ENCODE data around the gene EVA1C. TPM values are rescaled to one million over a fixed set of nuclear protein-coding genes. Genes with fewer than 3 reads are reported as not detected.
"Not testable (repeated sequence)": the region's sequence is repeated elsewhere in the genome, so short reads cannot be mapped to it uniquely, and the experiment has no call there.

Gene EVA1C
- total RNA-seq, 1 donor from 2014 or later, result 1.0 TPM

DNA sequence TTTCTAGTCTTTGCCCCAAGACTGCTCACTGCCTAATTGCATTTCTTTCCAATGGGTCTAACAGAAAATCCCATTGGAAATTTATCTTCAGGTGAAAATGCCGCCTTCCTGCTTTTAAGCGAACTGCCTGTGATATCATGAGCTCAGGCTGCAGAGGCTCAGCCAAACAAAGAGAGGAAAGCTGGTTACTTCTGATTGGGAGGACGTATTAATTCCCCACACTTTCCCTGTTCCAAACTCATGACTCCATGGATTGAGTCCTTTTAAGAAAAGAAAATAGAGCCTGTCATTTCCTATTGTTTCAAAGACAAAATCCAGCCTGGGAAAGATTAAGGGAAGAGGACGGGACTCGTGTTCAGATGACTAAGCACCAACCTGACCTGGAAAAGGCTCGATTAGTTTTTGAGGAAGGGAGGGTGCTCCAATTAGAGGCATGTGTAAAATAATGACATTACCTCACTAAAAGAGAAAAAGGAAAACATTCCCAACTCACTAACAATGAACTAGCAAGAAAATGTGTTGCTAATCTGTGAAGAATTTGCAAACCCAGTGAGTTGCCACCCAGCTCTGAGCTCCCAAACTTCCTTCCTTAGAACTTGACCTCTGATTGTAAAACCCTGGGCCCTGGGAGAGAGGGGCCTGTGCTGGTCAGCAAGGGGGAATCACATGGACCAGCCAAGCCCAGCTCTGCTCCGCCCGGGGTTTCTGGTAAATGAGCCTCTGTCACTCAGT is 111.6 kb downstream of the EVA1C start:
- peak; percentile 13 for DNase-seq (ENCODE audit: low read depth)

DNA sequence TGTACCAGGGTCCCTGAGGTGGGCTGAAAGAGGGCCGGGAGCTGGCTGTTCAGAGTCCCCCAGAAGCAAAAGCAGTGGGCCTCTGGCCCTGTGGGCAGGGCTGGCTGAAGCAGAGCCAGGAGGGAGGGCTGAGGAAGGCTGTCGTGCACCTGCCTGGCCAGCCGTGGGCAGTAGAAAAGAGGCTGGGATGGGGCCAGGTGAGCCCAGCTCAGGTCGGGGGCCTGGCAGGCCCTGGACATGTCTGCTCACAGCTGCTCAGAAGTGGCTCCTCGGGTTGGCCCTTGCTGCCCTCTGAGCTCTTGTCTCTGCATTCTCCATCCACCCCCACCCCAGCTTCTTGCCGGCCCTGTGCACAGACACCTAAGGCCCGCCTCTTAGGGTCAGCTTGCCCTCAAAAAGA is 112.8 kb downstream of the EVA1C start:
- DNase-seq (ENCODE audit: low read depth), result no peak

DNA sequence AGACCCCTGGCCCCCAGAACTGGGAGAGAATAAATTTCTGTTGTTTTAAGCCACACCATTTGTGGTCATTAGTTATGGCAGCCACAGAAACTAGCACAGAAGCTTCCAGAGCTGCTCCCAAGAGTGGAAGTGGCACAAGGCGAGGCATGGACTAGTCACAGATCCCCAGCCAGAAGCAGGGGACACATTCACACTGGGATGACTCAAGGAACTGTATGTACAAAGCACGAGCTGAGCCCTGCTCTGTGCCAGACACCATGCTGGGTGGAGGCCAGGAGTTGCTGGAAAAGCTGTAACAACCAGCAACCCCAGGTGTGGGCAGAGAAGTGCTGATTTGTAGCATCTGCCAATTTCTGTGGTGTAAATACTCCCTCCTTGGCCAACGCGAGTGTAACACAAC is 117.2 kb downstream of the EVA1C start:
- no peak for DNase-seq (ENCODE audit: low read depth)

DNA sequence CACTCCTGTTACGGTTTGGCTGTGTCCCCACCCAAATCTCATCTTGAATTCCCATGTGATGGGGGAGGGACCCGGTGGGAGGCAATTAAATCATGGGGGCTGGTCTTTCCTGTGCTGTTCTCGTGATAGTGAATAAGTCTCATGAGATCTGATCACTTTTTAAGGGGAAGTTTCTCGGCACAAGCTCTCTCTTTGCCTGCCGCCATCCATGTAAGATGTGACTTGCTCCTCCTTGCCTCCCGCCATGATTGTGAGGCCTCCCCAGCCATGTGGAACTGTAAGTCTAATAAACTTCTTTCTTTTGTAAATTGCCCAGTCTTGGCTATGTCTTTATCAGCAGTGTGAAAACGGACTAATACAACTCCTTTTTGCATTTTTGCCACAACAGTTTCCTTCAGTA is 118.3 kb downstream of the EVA1C start:
- DNase-seq (ENCODE audit: low read depth), result not testable (repeated sequence)

DNA sequence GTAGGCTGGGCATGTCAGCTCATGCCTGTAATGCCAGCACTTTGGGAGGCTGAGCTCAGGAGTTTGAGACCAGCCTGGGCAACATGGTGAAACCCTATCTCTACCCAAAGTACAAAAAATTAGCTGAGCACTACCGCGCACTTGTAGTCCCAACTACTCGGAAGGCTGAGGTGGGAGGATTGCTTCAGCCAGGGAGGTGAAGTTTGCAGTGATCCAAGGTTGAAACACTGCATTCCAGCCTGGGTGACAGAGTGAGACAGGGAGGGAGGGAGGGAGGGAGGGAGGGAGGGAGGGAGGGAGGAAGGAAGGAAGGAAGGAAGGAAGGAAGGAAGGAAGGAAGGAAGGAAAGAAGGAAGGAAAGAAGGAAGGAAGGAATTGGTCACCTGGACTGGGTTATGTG is 119.1 kb downstream of the EVA1C start:
- DNase-seq (ENCODE audit: low read depth), result not testable (repeated sequence)

DNA sequence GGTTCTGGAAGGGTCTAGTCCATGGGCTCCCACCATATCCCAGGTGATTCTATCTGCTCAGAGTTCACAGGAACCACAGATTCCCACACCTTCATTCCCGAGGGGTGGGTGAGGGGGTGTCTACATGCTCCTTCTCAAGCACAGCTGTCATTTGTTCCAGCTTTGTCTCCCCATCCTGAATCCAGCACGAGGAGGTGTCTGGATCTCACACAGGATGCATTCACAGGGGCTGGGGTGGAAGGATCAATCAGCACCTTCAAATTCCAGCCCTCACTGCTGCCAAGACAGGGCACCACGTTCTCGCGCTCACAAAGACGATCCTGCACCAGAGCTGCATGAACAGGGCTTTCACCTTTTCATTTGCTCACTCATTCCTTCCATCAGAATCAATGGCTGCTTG is 120.1 kb downstream of the EVA1C start:
- DNase-seq (ENCODE audit: low read depth), result no peak

DNA sequence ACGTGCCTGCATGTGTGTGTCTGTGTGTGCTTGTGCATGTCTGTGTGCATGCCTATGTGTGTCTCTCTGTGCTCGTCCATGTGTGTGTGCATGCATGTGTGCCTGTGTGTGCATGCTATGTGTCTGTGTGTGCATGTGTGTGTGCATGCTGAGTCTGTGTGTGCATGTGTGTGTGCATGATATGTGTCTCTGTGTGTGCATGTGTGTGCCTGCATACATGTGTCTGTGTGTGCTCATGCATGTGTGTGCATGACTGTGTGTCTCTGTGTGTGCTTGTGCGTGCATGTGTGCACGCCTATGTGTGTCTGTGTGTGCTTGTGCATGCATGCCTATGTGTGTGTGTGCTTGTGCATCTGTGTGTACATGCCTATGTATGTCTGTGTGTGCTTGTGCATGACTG is 120.5 kb downstream of the EVA1C start:
- DNase-seq (ENCODE audit: low read depth), result no peak

DNA sequence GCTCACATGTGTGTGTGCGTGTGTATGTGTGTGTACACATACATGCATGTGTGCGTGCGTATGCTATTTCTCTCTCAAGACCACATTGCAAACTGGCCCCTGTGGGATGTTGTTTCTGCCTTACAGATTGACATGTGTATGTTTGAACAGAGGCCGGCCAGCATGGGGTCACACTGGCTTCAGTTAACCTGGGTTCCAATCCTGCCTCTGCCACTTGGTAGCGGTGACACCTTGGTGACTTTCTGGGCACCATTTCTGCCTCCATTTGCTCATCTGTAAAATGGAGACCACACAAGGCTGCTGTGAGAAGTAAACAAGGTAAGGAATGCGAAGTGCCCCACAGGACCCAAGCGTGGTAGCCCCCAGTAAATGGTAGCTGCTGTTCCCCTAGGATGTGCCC is 121.1 kb downstream of the EVA1C start:
- no peak for DNase-seq (ENCODE audit: low read depth)

DNA sequence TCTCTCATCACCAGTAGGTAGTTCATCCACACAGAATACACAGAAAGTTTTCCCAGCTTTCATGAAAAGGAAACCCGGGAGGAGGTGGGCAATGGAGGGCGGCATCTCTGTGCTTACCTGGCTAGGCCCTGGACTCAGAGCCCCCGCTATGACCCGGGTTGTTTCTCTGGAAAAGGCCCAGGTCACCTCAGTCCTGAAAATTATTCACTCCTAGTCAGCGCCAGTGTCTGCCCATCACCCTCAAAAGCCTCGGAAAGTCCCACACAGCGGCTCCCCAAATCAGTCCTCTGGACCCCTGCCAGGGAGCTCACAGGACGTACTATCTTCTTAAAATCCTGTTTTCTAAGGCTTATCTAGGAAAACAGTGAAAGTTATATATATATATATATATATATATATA is 121.6 kb downstream of the EVA1C start:
- no peak for DNase-seq (ENCODE audit: low read depth)

DNA sequence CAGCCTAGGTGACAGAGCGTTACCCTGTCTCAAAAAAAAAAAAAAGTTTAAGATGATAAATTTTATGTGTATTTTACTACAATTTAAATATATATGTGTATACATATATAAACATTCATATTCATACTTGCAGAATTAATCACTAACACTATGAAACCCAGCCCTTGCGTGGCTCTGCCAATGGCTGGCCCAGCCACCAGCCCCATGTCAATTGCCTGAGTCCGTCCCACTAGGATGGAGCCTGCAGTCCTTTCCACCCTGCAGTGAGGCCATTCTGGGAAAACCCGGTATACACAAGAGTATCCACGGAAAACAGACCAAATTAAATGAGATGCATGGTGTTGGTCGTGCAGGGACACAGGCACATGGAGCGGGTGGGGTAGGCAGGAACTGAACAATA is 123.1 kb downstream of the EVA1C start:
- DNase-seq (ENCODE audit: low read depth), result no peak

DNA sequence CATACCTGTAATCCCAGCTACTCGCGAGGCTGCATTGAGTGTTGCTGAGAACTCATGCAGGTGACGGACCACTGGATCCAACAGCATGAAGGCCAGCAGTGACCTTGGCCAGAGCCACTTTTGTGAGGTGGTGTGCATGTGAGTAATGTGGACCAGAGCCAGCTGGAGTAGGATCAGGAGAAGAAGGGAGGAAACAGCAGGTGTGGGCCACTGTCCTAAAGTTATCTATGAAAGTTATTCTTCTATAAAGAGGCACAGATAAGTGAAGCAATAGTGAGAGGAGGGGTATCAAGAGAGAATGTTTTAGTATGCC is 125.0 kb downstream of the EVA1C start:
- DNase-seq (ENCODE audit: low read depth), result peak; percentile 24

DNA sequence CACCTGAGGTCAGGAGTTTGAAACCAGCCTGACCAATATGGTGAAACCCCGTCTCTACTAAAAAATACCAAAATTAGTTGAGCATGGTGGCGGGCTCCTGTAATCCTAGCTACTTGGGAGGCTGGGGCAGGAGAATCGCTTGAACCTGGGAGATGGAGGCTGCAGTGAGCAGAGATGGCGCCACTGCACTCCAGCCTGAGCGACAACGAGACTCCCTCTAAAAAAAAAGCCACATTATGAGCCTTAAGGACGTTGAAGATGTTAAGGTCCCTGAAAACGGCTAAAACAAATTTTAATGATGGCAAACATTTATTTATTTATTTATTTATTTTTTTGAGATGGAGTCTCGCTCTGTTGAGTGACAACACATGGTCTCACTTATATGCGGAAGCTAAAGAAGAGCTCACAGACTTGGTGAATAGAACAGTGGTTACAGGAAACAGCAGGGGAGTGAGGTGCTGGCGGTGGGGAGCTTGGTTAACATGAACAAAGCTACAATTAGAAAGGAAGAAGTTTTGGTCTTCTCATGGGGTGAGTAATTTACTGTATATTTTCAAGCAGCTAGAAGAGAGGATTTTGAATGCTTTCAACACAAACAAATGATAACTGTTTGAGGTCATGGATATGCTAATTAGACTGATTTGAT is 125.8 kb downstream of the EVA1C start:
- DNase-seq (ENCODE audit: low read depth), result no peak

DNA sequence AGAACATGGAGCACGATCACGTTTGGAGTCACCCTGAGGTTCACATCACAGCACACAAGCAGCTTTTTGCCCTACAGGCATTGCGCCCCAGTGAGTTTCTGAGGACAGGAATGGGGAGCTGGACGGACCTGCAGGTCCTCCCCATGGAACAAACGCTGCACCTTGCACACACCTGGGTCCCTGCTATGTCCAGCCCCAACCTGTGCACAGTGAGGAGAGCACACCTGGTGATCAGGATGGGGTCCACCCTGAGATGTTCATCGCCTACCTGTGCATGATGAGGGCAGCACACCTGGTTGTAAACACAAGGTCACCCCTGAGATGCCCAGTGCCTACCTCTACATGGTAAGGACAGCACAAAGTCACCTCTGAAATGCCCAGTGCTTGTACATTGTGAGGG is 126.9 kb downstream of the EVA1C start:
- no peak for DNase-seq (ENCODE audit: low read depth)

DNA sequence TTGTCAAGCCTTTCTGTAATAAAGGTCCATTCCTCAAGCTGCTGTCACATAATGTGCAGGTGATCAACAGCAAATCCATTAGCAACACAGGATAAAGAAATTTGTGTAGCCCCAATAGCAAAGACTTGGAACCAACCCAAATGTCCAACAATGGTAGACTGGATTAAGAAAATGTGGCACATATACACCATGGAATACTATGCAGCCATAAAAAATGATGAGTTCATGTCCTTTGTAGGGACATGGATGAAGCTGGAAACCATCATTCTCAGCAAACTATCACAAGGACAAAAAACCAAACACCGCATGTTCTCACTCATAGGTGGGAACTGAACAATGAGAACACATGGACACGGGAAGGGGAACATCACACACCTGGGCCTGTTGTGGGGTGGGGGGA is 130.6 kb downstream of the EVA1C start:
- DNase-seq (ENCODE audit: low read depth), result not testable (repeated sequence)

DNA sequence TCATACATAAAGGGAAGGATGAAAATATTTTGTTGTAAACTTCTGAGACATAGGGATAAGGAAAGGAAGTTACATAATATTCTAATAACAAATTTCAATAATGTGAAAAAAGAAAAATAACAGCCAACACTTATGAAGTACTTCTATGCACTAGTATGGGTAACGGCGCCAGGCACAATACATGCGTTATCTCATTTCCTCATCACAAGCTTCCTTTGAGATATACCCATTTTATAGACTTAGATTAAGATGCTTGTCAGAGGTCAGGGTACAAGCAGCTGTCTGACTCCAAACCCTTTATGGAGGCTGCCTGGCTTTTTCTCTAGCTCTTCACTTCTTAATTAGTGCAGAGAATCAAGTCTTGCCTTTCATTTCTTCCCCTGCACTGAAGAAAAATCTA is 131.5 kb downstream of the EVA1C start:
- DNase-seq (ENCODE audit: low read depth), result no peak

DNA sequence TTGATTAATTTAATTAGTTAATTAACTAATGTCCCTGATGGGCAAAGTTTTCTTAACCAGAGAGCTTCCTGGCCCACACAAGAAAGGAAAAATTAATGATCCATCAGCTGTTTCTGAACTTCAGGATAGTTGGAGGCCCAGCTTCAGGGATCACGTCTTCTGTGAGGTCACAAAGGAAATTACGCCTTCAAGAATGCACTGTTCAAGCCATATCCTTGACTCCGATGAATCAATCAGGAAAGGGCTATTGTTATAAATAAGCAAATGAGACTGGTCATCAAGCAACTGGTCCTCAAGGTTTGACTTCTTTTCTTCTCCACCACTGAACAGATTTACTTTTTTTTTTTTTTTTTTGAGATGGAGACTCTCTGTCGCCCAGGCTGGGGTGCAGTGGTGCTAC is 132.2 kb downstream of the EVA1C start:
- DNase-seq (ENCODE audit: low read depth), result no peak

DNA sequence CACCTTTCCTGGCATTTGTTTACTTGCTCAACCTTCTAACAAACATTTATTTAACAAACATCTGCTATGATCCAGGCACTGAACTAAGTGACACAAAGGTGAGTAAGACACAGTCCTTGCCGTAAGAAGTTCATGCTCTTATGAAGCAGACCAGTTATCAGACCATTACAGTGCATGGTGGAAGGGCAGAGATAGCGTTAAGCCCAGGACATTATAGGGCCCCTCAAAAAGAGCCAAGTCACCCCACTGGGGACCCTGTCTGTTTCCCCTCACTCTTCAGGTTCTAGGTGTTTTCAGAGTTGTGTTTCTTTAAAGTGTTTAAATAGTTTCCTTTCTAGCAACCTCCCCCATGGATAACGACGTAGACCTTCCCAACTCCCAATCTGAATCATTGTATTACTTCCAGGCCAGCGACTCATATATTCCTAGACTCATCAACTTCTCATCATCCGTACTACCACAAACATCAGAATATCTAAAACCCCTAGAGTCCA is 133.5 kb downstream of the EVA1C start:
- DNase-seq (ENCODE audit: low read depth), result no peak

DNA sequence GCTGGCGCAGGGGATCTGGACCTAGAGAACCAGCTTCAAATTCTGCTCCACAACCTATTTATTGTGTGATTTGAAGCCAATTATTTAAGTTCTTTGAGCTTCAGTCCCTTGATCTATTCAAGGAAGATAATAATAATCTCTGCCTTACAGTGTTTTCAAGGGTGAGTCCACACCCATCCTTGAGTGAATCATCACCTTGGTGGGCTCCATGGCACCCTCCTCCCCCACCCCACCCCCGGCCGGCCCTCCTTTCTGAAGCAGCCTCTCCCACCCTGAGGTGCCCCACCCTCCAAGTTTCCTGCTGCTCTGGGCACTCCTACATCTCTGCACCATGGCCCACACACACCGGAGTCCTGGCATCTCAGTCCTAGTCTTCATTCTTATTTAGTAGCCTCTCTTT is 134.5 kb downstream of the EVA1C start:
- no peak for DNase-seq (ENCODE audit: low read depth)

DNA sequence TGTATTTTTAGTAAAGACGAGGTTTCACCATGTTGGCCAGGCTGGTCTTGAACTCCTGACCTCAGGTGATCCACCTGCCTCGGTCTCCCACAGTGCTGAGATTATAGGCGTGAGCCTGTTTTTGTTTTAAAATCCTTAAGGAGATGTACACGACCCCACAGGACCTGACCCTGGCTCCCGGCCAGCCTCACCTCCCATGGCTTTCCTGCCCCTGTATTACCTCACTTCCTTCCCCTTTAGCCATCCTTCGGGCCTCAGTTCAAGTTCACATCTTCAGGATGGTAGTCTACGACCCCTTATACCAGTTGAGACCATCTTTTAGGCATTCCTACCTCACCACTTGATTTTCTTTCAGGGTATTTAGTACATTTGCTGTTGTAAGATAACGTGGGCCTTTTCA is 136.5 kb downstream of the EVA1C start:
- DNase-seq (ENCODE audit: low read depth), result no peak

DNA sequence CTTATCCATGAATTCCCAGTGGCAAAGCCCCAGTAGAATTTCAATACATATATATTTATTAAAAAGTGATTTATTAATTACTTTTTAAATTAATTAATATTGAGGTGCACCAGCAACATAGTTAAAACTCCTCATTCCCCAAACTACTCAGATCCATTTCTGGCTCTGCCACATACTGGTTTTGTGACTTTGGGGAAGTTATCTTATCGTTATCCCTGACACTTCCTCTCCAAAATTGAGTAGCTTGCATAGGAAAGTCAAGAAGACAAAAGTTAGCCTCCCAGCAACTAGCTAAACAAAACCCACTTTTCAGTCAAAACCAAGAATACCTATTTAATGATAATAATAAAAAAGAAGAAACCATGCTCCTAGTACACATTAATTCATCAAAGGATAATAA is 136.9 kb downstream of the EVA1C start:
- DNase-seq (ENCODE audit: low read depth), result no peak

DNA sequence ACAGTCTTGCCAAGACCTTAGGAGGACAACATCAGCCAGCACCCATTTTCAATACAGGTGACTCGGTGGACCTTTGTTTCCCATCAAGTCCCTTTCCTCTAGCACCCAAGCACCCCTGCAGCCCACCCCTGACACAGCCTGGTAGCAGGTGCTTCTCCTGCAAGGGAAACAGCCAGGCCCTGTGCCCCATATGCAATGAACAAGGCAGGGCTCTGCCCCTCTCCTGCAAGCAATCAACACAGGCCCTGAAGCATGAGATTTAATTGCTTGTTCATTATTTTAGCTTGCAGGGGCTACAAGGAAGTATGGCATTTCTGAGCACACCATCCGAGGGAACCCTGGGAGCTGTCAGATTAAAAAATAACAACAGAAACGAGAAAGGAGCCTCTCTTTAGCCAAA is 137.4 kb downstream of the EVA1C start:
- no peak for DNase-seq (ENCODE audit: low read depth)

DNA sequence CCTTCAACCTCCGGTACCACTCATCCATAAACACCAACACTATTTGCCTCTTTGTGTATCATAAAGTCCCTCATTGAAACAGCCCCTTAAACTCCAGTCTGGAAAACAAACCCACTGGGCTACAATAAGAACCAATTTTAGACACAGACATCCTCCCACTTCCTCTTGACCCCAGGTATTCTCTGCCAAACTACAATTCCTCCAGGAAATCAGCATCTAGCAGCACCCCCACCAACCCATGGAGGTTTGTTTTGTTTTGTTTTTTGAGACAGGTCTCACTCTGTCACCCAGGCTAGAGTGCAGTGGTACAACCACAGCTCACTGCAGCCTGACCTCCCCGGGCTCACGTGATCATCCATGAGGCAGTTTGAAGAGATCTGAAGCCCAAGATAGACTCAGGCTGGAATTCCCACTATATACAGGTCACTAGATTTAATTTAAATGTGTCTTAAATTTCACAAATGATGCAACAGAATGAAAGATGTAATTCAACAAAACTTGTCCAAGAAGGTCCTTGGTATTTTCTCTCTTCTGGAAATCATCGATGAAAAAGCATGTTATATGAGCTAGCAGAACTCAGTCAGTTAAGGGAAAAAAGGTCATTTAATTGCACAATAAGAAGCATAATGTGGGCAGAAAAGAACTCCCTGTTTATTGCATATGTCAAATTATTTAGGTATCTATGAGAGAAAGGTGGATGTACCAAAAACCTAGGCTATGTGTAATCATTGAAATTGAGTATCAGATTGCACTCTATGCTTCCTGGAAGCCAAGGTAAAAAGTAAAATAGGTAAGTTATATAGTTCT is 142.5 kb downstream of the EVA1C start:
- no peak for DNase-seq (ENCODE audit: low read depth)
